ENCODE results near the gene CDH20. TPM values are rescaled to one million over a fixed set of nuclear protein-coding genes. Genes with fewer than 3 reads are reported as not detected.

CDH20 gene
- total RNA-seq, 1 experiment from 2014 or later, result not detected

DNA sequence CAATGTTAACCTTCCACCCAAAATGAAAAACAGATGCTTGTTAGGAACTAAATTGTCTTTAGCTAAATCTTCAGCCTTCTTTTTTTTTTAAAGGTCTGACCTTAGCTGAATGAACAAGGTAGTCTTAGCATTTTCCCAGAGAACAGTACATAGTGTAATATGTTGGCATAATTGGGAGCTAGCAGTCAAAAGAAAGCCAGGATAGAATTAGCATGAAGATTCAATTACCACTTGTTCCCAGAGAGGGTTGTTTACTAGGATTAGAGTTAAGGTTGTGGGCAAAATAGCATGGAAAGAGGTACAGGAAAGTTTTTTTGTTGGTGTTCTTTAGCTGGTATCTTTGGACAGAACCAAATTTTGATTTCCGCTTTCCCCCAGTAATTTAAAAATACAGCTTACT lies 6.9 kb downstream of the CDH20 start:
- no TSS peak for BruUV-seq (replicated peaks)
- Mint-ChIP-seq H3K9me3 (ENCODE audit: low read depth, unreplicated experiment) (no peaks in the 10 kb centered on the region), H3K4me1 (ENCODE audit: low read depth, unreplicated experiment) (no peaks in the 10 kb centered on the region), H3K27ac (ENCODE audit: unreplicated experiment) (no peak overlapping the region), H3K36me3 (ENCODE audit: insufficient read depth, unreplicated experiment) (no peaks in the 10 kb centered on the region), H3K4me3 (ENCODE audit: low read depth, unreplicated experiment) (no peak overlapping the region), H3K27me3 (ENCODE audit: unreplicated experiment) (peaks cover 14% of the 10 kb centered on the region)
- TF ChIP-seq, protein P1, sequence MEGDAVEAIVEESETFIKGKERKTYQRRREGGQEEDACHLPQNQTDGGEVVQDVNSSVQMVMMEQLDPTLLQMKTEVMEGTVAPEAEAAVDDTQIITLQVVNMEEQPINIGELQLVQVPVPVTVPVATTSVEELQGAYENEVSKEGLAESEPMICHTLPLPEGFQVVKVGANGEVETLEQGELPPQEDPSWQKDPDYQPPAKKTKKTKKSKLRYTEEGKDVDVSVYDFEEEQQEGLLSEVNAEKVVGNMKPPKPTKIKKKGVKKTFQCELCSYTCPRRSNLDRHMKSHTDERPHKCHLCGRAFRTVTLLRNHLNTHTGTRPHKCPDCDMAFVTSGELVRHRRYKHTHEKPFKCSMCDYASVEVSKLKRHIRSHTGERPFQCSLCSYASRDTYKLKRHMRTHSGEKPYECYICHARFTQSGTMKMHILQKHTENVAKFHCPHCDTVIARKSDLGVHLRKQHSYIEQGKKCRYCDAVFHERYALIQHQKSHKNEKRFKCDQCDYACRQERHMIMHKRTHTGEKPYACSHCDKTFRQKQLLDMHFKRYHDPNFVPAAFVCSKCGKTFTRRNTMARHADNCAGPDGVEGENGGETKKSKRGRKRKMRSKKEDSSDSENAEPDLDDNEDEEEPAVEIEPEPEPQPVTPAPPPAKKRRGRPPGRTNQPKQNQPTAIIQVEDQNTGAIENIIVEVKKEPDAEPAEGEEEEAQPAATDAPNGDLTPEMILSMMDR (IDR thresholded peaks at IDR 0.05; ENCODE audit: unreplicated experiment), result no peak
- DNase-seq, result no peak
- CTCF ChIA-PET, result interaction anchor here (0.6 kb wide), 1 partner anchor 131 kb away, joined by 3 read pairs; no protein-coding TSS in a partner anchor
- intact Hi-C loops (cut with micrococcal nuclease; ENCODE audit: unreplicated experiment), result no loop called here

DNA sequence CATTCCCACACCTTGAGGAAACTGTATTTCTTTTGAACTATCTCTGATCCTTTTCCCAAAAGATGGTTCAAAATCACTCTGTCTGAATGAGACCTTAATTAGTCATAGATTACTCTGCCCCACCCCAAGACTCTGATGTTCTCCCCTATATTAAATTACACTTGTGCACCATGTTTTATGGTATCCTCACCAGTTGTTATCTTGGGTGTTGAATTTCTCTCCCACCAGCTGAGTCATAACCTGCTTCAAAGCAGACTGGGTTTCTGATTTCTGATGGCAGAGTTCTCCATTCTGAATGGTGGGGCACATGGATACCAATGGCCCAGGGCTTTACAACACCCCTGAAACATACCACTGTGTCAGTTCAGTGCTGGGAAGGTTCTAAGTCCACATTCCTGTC lies 15.0 kb downstream of the CDH20 start:
- DNase-seq, result no peak
- no peak overlapping the region for H3K27ac Mint-ChIP-seq (ENCODE audit: unreplicated experiment)
- no peaks in the 10 kb centered on the region for H3K9me3 Mint-ChIP-seq (ENCODE audit: low read depth, unreplicated experiment)
- TF ChIP-seq, protein P1 (IDR thresholded peaks at IDR 0.05; ENCODE audit: unreplicated experiment), result no peak
- H3K4me1 Mint-ChIP-seq (ENCODE audit: low read depth, unreplicated experiment), result no peaks in the 10 kb centered on the region
- H3K4me3 Mint-ChIP-seq (ENCODE audit: low read depth, unreplicated experiment), result no peak overlapping the region
- intact Hi-C loops (cut with micrococcal nuclease; ENCODE audit: unreplicated experiment), result no loop called here
- CTCF ChIA-PET, result no interaction called here
- no TSS peak for BruUV-seq (replicated peaks)
- H3K36me3 Mint-ChIP-seq (ENCODE audit: insufficient read depth, unreplicated experiment), result no peaks in the 10 kb centered on the region
- H3K27me3 Mint-ChIP-seq (ENCODE audit: unreplicated experiment), result no peaks in the 10 kb centered on the region

DNA sequence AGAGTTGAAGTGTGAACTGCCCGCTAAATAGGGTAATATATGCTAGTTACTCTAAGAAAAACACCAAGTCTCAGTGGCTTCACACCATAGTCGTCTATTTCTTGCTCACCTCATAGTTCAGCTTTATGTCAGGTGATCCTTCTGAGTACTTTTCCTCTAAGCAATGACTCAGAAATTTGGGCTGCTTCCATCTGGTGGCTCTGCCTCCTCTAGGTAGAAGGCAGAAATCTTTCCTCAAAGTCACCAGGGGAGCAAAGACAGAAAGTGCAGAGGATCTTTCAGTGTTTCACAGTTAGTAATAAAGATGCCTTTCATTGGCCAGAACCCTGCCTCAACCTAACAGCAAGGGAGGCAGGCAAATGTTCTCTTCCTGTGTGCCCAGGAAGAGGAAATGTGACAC lies 17.3 kb downstream of the CDH20 start:
- Mint-ChIP-seq H3K4me3 (ENCODE audit: low read depth, unreplicated experiment) (no peak overlapping the region), H3K9me3 (ENCODE audit: low read depth, unreplicated experiment) (no peaks in the 10 kb centered on the region), H3K4me1 (ENCODE audit: low read depth, unreplicated experiment) (no peaks in the 10 kb centered on the region), H3K36me3 (ENCODE audit: insufficient read depth, unreplicated experiment) (no peaks in the 10 kb centered on the region), H3K27me3 (ENCODE audit: unreplicated experiment) (no peaks in the 10 kb centered on the region), H3K27ac (ENCODE audit: unreplicated experiment) (no peak overlapping the region)
- CTCF ChIA-PET, result no interaction called here
- DNase-seq, result no peak
- TF ChIP-seq, protein P1 (IDR thresholded peaks at IDR 0.05; ENCODE audit: unreplicated experiment), result no peak
- intact Hi-C loops (cut with micrococcal nuclease; ENCODE audit: unreplicated experiment), result no loop called here
- no TSS peak for BruUV-seq (replicated peaks)

DNA sequence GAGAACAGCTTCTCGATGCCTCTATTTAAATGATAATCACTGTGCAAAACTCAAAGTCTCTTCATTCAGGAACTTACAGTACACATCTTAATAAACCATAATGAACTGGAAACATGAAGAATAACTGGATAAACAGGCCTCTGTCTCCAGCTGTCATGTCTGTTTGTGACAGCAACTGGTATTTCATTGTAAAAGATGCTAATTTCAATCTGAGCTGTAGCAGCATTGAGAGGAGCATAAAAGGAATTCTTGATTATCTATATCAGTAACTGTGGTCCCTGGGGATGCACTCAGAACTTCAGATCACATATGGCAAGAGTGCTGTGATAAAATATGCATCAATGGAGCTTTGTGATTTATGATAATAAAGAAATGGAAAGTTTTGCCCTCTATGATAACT lies 18.8 kb downstream of the CDH20 start:
- H3K27me3 Mint-ChIP-seq (ENCODE audit: unreplicated experiment), result no peaks in the 10 kb centered on the region
- intact Hi-C loops (cut with micrococcal nuclease; ENCODE audit: unreplicated experiment), result no loop called here
- no peaks in the 10 kb centered on the region for H3K9me3 Mint-ChIP-seq (ENCODE audit: low read depth, unreplicated experiment)
- no peaks in the 10 kb centered on the region for H3K36me3 Mint-ChIP-seq (ENCODE audit: insufficient read depth, unreplicated experiment)
- H3K27ac Mint-ChIP-seq (ENCODE audit: unreplicated experiment), result no peak overlapping the region
- CTCF ChIA-PET, result no interaction called here
- no TSS peak for BruUV-seq (replicated peaks)
- no peak for DNase-seq
- TF ChIP-seq, protein P1 (IDR thresholded peaks at IDR 0.05; ENCODE audit: unreplicated experiment), result no peak
- H3K4me3 Mint-ChIP-seq (ENCODE audit: low read depth, unreplicated experiment), result no peak overlapping the region
- no peaks in the 10 kb centered on the region for H3K4me1 Mint-ChIP-seq (ENCODE audit: low read depth, unreplicated experiment)

Data from Calu3 (cell line).